Endothelial cell of umbilical vein (primary cell): ENCODE data around the gene AACS. TPM values are rescaled to one million over a fixed set of nuclear protein-coding genes. Genes with fewer than 3 reads are reported as not detected.

Source experiments
- BruUV-seq: library from RNA; stranded (reverse); fragments of 400-500 nt; replicated peaks from 2 replicates; lab custom pipeline; 2021; lab: Mats Ljungman, UMichigan
- CTCF ChIA-PET: fragments of 300-600, 350-600 bp; sonication (Branson Sonifier 250); formaldehyde crosslinking; loops from one replicate; lab custom pipeline; 2021; ENCODE audit warnings: antibody characterized with exemption, inconsistent platforms; lab: Charles Lee
- POLR2A ChIA-PET: fragments of 300-600, 350-600 bp; sonication (Branson Sonifier 250); formaldehyde crosslinking; loops from one replicate; lab custom pipeline; 2021; ENCODE audit warnings: antibody characterized with exemption, inconsistent platforms; lab: Charles Lee
- DNase-seq: peaks from one replicate; pipeline ENCODE4 v3.0.0-alpha.2; 2011; ENCODE audit warnings: low read depth, low spot score
- FAIRE-seq: peaks from 2 replicates; lab custom pipeline; 2011; peaks lifted over from hg19 to GRCh38; lab: Jason Lieb, UNC
- H2AFZ ChIP-seq: 2 replicates; pipeline ENCODE4 v1.6.0; 2012; ENCODE audit warnings: low read depth, low read length, control low read depth, inconsistent platforms
- H3K27ac ChIP-seq: 2 replicates; pipeline ENCODE4 v1.5.1; 2011; ENCODE audit warnings: low read depth, mild to moderate bottlenecking, control low read depth, low read length, moderate library complexity; ENCODE audit not compliant: insufficient read depth
- H3K27me3 ChIP-seq, 2 experiments: 2 replicates each; pipeline versions ENCODE4 v1.6.0 to v1.6.1; 2011; ENCODE audit warnings: low read length in 2 of 2, mixed read lengths in 1 of 2; ENCODE audit not compliant: control insufficient read depth in 2 of 2, insufficient read depth in 2 of 2
- H3K36me3 ChIP-seq, 2 experiments: 2 replicates in 1 of 2; 3 replicates in 1 of 2; pipeline ENCODE4 v1.5.1; 2011; ENCODE audit warnings: low read length in 2 of 2, mild to moderate bottlenecking in 1 of 2, moderate library complexity in 1 of 2; ENCODE audit not compliant: control insufficient read depth in 2 of 2, insufficient read depth in 2 of 2; ENCODE audit errors: extremely low read depth in 1 of 2
- H3K4me1 ChIP-seq: 3 replicates; pipeline ENCODE4 v1.5.1; 2011; ENCODE audit warnings: mild to moderate bottlenecking, low read length; ENCODE audit not compliant: control insufficient read depth, insufficient read depth; ENCODE audit errors: extremely low read depth
- H3K4me2 ChIP-seq: 2 replicates; pipeline ENCODE4 v1.6.1; 2011; ENCODE audit warnings: low read length, control low read depth, mixed read lengths; ENCODE audit not compliant: insufficient read depth
- H3K4me3 ChIP-seq, 3 experiments: fragments of 200-600 bp in 1 of 3; sonication (generic), shearing (Covaris generic) in 1 of 3; replicated peaks in 1 of 3; 2 replicates each; pipeline ENCODE4 v1.5.1; 2011 to 2016; ENCODE audit warnings: control low read depth in 3 of 3, low read length in 3 of 3, mild to moderate bottlenecking in 2 of 3, inconsistent platforms in 1 of 3, low read depth in 1 of 3, moderate library complexity in 1 of 3; ENCODE audit not compliant: insufficient read depth in 1 of 3
- H3K79me2 ChIP-seq: 2 replicates; pipeline ENCODE4 v1.6.0; 2012; ENCODE audit warnings: low read length, inconsistent platforms; ENCODE audit not compliant: control insufficient read depth, insufficient read depth
- H3K9ac ChIP-seq: replicated peaks from 2 replicates; pipeline ENCODE3; 2011; ENCODE audit warnings: low read length, control low read depth; ENCODE audit not compliant: insufficient read depth; ENCODE audit errors: extremely low read depth
- H3K9me1 ChIP-seq: replicated peaks from 3 replicates; pipeline ENCODE4 v1.6.0; 2011; ENCODE audit warnings: mild to moderate bottlenecking, low read length; ENCODE audit not compliant: control insufficient read depth, insufficient read depth; ENCODE audit errors: extremely low read depth
- H3K9me3 ChIP-seq: replicated peaks from 2 replicates; pipeline ENCODE4 v1.5.1; 2012; ENCODE audit warnings: low read length, inconsistent platforms; ENCODE audit not compliant: control insufficient read depth, insufficient read depth
- H4K20me1 ChIP-seq: replicated peaks from 2 replicates; pipeline ENCODE3; 2011; ENCODE audit warnings: mild to moderate bottlenecking, low read length; ENCODE audit not compliant: control insufficient read depth, insufficient read depth; ENCODE audit errors: extremely low read depth
- EZH2 ChIP-seq: IDR thresholded peaks from 2 replicates; pipeline ENCODE4 v1.6.1; 2012; ENCODE audit warnings: borderline replicate concordance, low read depth, mild to moderate bottlenecking, moderate library complexity, low read length, inconsistent platforms; ENCODE audit not compliant: severe bottlenecking
- FOS ChIP-seq: IDR thresholded peaks from 2 replicates; pipeline ENCODE4 v1.6.1; 2011; ENCODE audit warnings: mild to moderate bottlenecking, low read length, moderate library complexity, borderline replicate concordance; ENCODE audit not compliant: insufficient read depth
- GATA2 ChIP-seq: IDR thresholded peaks from 2 replicates; pipeline ENCODE4 v1.7.0; 2011; ENCODE audit warnings: low read depth, mild to moderate bottlenecking, moderate library complexity, mixed read lengths, low read length; ENCODE audit not compliant: insufficient read length, insufficient read depth
- JUN ChIP-seq: IDR thresholded peaks from 2 replicates; pipeline ENCODE4 v1.6.1; 2011; ENCODE audit warnings: borderline replicate concordance, low read depth; ENCODE audit not compliant: insufficient read length, insufficient read depth
- MYC ChIP-seq: IDR thresholded peaks from one replicate; pipeline ENCODE4 v1.6.1; 2011; ENCODE audit warnings: mild to moderate bottlenecking, low read depth, low read length
- POLR2A ChIP-seq: IDR thresholded peaks from 2 replicates; pipeline ENCODE4 v1.6.1; 2012; ENCODE audit warnings: low read depth, mild to moderate bottlenecking, control low read depth, low read length
- POLR2AphosphoS5 ChIP-seq: IDR thresholded peaks from 2 replicates; pipeline ENCODE4 v1.6.1; 2012; ENCODE audit warnings: low read depth, mild to moderate bottlenecking, control low read depth, low read length, moderate library complexity; ENCODE audit not compliant: insufficient read depth
- dilution Hi-C: fragments of 300-500 bp; cut with MboI; formaldehyde crosslinking; loops from one replicate; pipeline ENCODE4 v1.15.0; 2019; ENCODE audit warnings: low sequenced_read_pairs; ENCODE audit not compliant: extremely low pct_ligation_motif_present
- intact Hi-C: fragments of 100-400 bp; cut with micrococcal nuclease; formaldehyde crosslinking; loops from one replicate; pipeline ENCODE4 v1.10.0; 2022
- polyA plus RNA-seq, 4 experiments: library from polyadenylated mRNA; depleted of rRNA in 3 of 4; stranded (reverse) in 3 of 4; unstranded in 1 of 4; fragments of >200 nt; gene quantifications; 2 replicates each; pipeline versions ENCODE4 v1.2.1 to v1.2.3, GENCODE V29; 2011 to 2012; ENCODE audit warnings: missing spikeins in 1 of 4
- total RNA-seq: library from RNA; stranded (reverse); gene quantifications from 2 replicates; pipeline ENCODE4 v1.2.3, GENCODE V29; 2021
- TF ChIP-seq, protein P1 (sequence below), 2 donors: IDR thresholded peaks; 1 replicate in 1 of 2; 2 replicates in 1 of 2; pipeline ENCODE4 v1.5.1; 2011; ENCODE audit warnings: low read length in 2 of 2, mild to moderate bottlenecking in 2 of 2, moderate library complexity in 2 of 2, control low read depth in 1 of 2, inconsistent platforms in 1 of 2, low read depth in 1 of 2; ENCODE audit not compliant: insufficient read depth in 1 of 2; ENCODE audit errors: extremely low read depth in 1 of 2
- TF ChIP-seq, protein P2 (sequence below): IDR thresholded peaks from 2 replicates; pipeline ENCODE4 v1.6.1; 2011; ENCODE audit not compliant: insufficient read depth, insufficient read length

The AACS gene
- total and polyA plus RNA-seq, 2 donors (not counting 3 experiments of a cell fraction or from before 2014, with no cell fraction given): 34.7 to 40.3 TPM

DNA sequence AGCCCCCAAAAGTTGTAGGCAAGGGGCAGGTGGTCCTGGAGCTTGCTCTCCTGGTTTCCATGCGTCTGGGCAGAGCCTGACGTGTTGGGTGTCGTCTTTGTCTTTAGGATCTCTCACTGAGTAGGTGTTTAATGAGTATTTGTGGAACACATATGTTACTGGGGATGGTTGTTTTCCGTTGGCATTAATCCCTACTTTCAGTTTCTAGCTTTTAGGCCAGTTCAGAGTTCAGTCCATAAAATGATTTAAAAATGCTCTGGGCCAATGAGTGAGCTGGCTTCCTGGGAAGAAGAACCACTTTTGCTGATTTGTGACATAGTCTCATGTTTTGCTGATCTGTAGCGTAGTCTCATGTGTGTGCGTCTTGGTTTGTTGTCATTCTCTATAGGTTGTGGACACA lies 10.9 kb downstream of the AACS start:
- no peak for FAIRE-seq
- no peak overlapping the region for H2AFZ ChIP-seq
- H4K20me1 ChIP-seq: no peaks in the 10 kb centered on the region
- dilution Hi-C loops (no loop called here), intact Hi-C loops (no loop called here)
- no peak for DNase-seq
- no peaks in the 10 kb centered on the region for H3K79me2 ChIP-seq
- TF ChIP-seq FOS (no peak), EZH2 (no peak), POLR2A (no peak), GATA2 (no peak), JUN (no peak), POLR2AphosphoS5 (no peak), MYC (no peak)
- TF ChIP-seq, protein P1, sequence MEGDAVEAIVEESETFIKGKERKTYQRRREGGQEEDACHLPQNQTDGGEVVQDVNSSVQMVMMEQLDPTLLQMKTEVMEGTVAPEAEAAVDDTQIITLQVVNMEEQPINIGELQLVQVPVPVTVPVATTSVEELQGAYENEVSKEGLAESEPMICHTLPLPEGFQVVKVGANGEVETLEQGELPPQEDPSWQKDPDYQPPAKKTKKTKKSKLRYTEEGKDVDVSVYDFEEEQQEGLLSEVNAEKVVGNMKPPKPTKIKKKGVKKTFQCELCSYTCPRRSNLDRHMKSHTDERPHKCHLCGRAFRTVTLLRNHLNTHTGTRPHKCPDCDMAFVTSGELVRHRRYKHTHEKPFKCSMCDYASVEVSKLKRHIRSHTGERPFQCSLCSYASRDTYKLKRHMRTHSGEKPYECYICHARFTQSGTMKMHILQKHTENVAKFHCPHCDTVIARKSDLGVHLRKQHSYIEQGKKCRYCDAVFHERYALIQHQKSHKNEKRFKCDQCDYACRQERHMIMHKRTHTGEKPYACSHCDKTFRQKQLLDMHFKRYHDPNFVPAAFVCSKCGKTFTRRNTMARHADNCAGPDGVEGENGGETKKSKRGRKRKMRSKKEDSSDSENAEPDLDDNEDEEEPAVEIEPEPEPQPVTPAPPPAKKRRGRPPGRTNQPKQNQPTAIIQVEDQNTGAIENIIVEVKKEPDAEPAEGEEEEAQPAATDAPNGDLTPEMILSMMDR (IDR thresholded peaks at IDR 0.05; ENCODE audit: extremely low read depth in 1 of 2, insufficient read depth in 1 of 2, low read depth in 1 of 2, low read length in 2 of 2): no peak
- TF ChIP-seq, protein P2, sequence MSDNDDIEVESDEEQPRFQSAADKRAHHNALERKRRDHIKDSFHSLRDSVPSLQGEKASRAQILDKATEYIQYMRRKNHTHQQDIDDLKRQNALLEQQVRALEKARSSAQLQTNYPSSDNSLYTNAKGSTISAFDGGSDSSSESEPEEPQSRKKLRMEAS: no peak
- BruUV-seq: no TSS peak
- H3K27ac ChIP-seq: no peak overlapping the region
- no peaks in the 10 kb centered on the region for H3K9me1 ChIP-seq
- CTCF ChIA-PET: no interaction called here
- H3K4me1 ChIP-seq: no peaks in the 10 kb centered on the region
- POLR2A ChIA-PET: no interaction called here
- H3K36me3 ChIP-seq: peaks cover 13 to 15% of the 10 kb centered on the region in 2 experiments
- no peak overlapping the region for H3K4me2 ChIP-seq
- H3K9me3 ChIP-seq: no peaks in the 10 kb centered on the region
- no peaks in the 10 kb centered on the region for H3K27me3 ChIP-seq
- no peak overlapping the region for H3K4me3 ChIP-seq
- H3K9ac ChIP-seq: no peak overlapping the region
